Measurements from ENCODE around the gene ANXA4.

Gene ANXA4

GRCh38 chr2:69847068-69847828 is 105.3 kb downstream of the ANXA4 start:
- no peak for DNase-seq (ENCODE audit: low spot score)

GRCh38 chr2:69848186-69848790 is 106.4 kb downstream of the ANXA4 start:
- DNase-seq (ENCODE audit: low spot score), result no peak

- DNase-seq (ENCODE audit: low spot score), result no peak
Observed at GRCh38 chr2:69858261-69858660, 116.3 kb downstream of the ANXA4 start.

GRCh38 chr2:69863298-69863697 is 121.4 kb downstream of the ANXA4 start:
- no peak for DNase-seq (ENCODE audit: low spot score)

Data from pons (tissue), 1 donor.